GM21526 (cell line): ENCODE results near the gene MET.

Source experiments
- ATAC-seq: cut with Tn5 transposase; IDR thresholded peaks from one replicate; pipeline ENCODE4 v1.9.1; 2021; ENCODE audit warnings: moderate library complexity; ENCODE audit not compliant: unreplicated experiment, low FRiP score

The MET gene

DNA sequence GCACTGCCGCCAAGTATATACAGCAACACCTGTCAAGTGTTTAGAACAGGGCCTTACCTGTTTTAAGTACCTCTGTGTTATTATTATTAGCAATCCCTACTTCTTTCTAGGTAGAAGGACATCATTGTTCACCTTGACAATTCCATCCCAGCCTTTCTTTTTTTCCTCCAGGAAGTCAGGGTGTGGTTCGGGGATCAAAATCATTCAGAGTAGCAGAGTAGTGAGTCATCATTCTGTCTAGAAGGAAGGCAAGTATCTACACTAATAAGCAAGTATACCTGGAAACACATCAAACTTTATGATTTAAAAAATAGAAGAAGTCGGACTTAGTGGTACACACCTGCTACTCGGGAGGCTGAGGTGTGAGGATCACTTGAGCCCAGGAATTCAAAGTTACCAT lies 164.9 kb downstream of the MET start:
- no peak for ATAC-seq

DNA sequence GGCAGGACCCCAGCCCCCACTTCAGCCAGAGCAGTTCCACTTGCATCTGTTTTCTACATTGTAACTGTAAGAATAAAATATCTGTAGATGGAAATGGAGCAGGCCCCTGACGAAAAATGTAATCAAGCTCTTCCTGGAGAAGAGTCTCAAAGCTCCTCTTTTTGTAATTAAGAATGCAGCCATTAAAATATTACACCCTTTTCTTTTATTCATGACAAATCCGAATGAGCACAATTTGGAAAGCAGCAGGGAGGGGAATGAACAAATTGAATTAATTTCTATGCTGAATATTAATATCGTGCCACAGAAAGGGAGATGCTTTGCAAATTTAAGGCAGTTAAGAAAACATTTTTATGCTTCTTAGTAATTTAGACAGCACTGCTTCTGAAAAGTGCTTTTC lies 165.6 kb downstream of the MET start:
- ATAC-seq: no peak

DNA sequence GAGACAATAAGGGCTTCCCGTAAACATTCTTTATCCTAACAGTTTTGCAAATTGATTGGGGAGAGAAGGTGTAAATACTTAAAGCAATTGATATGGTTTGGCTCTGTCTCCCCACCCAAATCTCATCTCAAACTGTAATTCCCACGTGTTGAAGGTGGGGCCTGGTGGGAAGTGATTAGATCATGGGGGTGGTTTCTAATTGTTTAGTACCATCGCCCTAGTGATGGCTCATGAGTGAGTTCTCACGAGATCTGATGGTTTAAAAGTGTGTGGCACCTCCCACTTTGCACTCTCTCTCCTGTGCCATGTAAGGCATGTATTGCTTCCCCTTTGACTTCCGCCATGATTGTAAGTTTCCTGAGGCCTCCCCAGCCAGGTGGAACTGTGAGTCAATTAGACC lies 168.3 kb downstream of the MET start:
- ATAC-seq: no peak

DNA sequence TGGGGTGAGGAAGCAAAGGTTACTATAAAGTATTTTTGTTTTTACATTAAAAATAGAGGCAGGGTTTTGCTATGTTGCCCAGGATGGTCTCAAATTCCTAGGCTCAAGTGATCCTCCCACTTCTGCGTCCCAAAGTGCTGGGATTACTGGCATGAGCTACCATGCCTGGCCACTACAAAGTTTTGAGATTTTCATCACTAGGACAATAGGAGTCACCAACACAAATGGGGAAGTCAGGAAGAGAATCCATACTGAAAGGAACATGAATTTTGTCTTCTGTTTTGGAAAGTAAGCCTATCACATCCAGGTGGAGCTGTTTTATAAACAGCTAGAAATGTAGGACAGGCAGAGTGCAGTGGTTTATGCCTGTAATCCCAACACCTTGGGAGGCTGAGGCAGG lies 170.4 kb downstream of the MET start:
- no peak for ATAC-seq

DNA sequence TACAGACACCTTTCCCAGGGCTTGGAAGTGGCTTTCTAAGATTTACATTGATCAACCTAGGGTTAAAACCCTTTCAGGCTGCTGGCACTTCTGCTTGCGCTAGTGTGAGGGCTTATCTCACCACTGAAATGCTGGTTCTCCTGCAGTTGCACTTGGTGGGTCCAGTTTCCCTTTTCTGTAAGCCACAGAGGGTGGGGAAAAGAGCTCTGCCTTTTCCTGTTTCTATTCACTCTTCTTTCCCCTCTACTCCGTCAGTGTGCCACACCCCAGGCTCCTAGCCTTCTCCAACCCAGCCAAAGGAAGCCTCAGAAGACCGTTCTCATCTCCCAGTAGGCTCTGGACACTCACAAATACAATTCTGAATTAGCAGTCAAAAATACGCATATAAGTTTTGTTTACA lies 171.4 kb downstream of the MET start:
- no peak for ATAC-seq
